COR-L47 (cell line): ENCODE measurements around the gene RPL18A.

Experiments
- DNase-seq: peaks from one replicate; lab custom pipeline; 2025; lab: John Stamatoyannopoulos, UW

Gene RPL18A

DNA sequence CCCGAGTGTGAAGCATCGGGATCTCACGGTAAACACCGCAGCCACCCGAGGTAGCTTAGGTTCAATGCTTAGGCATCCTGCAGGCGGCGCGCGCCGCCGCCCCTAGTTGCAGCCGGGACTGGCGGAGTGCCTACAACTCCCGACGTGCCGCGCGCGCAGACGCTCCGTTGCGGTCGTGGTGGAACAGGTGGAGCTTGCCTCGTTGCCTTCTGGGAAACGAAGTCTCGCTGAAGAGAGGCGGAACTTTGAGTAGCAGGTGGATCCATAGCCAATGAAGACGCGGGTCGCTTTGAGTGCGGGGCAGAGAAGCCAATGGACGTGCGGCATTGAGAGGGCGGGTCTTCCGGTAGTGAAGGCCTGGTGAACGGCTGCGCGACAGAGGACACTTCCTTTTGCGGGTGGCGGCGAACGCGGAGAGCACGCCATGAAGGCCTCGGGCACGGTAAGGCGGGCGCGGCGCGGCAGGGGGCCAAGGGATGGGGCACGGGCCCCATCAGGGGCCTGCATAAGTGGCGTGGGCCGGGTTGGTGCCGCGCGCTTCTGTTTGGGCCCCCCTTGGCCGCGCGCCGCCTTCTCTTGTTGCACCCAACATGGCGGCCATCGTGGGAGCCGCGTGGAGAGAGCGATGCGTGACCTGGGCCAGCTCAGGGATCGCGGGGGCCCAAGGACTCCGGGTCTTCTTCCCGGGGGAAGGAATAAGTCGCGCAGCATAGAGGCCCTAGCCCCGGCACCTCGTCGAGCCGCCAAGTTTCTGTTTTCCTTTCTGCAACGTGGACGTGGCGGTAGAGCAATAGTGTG, at the start of gene RPL18A:
Gene RPL18A (plus strand): TSS at position 378 of the 798 bp plus-strand sequence. CDS start 47 bp downstream, at position 425.
- DNase-seq, result peak; percentile 99

GRCh38 chr19:17811103-17811502, 48.6 kb upstream of the RPL18A start:
- DNase-seq, result no peak

DNA sequence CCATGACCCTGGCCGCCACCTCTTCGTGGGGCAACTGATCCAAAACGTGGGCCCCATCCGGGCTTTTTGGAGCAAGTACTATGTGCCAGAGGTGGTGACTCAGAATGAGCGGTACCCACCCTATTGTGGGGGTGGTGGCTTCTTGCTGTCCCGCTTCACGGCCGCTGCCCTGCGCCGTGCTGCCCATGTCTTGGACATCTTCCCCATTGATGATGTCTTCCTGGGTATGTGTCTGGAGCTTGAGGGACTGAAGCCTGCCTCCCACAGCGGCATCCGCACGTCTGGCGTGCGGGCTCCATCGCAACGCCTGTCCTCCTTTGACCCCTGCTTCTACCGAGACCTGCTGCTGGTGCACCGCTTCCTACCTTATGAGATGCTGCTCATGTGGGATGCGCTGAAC, 48.0 kb upstream of the RPL18A start:
- no peak for DNase-seq

- DNase-seq, result no peak
These were observed 47.6 kb upstream of the RPL18A start for GRCh38 chr19:17812099-17812498.

GRCh38 chr19:17817668-17818363, 41.9 kb upstream of the RPL18A start:
- DNase-seq, result no peak

DNA sequence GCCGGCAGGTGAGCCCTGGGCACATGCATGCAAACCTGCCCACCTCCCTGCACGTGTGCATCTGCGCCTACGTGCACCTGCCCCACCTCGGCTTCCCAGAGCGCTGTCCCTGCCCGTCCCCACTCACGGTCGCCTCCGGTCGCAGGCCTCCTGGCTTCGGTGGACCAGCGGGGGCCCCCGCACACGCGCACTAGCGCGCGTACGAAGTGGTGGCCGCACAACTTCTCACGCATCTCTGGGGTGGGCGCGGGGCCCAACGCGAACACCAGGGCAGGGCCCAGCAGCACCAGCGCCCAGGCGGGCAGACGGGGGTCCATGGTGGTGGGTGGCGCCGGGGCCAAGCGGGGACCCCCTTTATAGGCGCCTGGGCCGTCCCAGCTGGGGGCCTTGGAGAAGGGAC, 38.5 kb upstream of the RPL18A start, which contains the start of gene INSL3:
Gene INSL3 (minus strand): TSS at position 330 of the 400 bp plus-strand sequence. CDS start 13 bp downstream, at position 317.
- DNase-seq, result no peak

GRCh38 chr19:17824339-17824738, 35.4 kb upstream of the RPL18A start:
- no peak for DNase-seq

DNA sequence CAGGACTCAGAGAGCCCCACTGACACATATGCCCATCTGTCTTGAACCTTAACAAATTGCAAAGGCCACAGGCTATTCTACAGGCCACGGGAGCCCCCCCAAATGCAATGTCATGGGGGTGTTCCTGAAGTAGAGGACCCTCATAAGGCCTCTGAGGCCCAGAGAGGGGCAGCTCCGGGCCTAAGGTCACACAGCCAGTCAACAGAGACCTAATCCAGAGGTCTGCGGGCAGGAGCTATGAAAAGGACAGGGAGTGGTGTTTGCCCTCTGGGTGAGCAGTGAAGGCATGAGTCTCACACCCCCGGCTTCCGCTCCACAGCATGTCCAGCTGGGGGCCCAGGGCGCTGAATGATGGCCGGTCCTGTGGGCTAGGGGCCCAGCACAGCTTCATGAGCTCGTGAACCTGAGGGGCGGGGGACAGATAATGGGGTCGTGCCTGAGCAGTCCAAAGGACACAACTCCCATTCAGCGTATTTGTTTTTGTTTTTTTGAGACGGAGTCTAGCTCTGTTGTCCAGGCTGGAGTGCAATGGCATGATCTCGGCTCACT, 33.1 kb upstream of the RPL18A start:
- DNase-seq, result no peak

DNA sequence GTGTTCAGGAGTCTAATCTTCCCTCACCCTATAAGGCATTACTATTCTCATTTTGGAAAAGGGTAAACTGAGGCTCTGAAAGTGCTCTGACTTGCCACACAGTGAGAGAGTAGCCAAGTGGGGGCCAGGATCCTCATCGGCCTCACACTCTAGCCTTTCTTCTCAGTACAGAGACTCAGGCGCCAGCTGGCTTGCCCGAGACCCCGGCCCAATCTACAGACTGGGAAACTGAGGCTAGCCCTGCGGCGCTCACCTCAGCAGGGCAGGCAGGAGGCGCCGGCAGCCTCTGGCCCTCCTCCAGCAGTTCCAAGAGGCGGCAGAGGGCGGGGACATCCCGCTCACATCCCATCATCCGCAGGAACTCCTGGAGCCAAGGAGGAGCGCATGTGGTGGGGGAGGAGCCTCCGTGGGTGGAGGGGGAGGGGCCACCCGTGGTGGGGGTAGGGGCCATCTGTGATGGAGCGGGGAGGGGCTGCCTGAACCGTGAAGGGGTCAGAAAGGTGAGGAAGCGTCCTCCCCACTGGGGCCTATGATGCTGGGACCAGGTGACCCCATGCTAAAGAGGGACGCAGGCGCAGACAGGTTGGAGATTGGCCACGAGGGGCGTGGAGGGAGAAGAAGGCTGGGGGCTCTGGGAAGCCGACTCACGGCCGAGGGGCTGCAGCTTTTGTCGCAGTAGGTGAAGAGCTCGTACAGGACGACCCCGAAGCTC, 29.7 kb upstream of the RPL18A start:
- DNase-seq, result no peak

DNA sequence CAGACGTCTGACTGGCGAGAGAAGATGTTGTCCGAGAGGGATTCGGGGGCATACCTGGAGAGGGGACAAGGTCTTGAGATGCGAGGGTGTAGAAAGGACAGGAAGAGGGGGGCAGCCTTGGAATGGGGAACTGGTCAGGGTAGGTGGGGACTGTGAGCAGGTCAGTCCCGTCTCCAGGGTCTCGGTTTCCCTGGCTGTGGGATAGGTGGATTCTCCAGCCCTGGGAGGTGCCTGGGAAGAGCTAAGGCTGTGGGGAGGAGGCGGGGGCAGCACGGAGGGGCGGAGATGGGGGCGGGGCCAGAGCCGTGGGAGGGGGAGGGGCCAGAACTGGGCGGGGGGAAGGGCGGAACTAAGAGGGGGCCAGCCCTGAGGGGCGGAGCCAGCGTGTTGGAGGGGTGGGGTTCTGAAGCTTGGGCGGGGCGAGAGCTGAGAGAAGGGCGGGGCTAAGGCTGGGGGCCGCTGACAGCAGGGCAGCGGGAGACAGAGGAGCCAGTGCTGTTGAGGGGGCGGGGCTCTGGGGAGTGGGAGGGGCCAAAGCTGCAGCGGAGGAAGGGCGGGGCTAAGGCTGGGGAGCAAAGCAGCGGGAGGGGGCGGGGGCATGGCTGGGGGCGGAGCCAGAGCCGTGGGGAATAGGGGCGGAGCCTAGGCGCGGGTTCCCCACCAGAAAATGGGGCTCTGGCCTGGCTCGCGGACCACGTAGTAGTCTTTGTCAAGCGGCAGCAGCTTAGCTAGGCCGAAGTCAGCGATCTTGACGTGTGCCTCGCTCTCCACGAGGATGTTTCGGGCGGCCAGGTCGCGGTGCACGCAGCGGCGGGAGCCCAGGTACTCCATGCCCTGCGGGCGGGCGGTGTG, 28.9 kb upstream of the RPL18A start:
- no peak for DNase-seq

GRCh38 chr19:17831419-17831888, 28.3 kb upstream of the RPL18A start:
- no peak for DNase-seq

DNA sequence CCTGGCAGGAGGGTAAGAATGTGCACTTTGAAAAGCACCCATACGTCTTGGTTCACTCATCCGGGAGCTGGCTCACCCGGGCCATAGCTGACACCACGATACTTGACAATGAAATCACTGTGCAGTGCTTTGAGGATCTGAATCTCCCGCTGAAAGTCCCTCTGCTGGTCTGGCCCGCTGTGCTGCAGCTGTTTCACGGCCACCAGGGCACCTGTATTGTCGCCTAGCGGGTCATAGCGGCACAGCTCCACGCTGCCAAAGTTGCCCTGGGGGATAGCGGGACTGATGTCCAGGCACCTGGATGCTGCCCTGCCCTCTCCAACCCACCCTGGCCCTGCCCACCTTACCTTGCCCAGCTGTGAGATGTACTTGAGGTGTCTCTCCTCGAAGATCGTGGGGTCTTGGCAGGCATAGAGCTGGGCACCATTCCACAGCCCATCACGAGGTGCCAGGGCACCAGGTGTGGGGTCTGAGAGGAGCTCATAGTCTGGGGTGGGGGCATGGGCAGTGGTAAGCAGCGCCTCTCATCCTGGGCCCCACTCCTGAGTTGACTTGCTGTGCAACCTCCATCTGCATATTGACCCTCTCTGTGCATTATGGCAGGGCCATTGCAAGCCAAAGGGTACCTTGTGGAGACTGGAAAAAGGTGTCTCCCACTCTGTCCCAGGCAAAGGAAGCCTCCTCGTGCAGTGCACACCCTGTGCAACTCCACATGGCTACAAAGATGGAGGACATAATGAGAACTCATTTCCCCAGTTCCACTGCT, 27.1 kb upstream of the RPL18A start:
- no peak for DNase-seq

GRCh38 chr19:17834350-17835181, 25.1 kb upstream of the RPL18A start:
- no peak for DNase-seq

DNA sequence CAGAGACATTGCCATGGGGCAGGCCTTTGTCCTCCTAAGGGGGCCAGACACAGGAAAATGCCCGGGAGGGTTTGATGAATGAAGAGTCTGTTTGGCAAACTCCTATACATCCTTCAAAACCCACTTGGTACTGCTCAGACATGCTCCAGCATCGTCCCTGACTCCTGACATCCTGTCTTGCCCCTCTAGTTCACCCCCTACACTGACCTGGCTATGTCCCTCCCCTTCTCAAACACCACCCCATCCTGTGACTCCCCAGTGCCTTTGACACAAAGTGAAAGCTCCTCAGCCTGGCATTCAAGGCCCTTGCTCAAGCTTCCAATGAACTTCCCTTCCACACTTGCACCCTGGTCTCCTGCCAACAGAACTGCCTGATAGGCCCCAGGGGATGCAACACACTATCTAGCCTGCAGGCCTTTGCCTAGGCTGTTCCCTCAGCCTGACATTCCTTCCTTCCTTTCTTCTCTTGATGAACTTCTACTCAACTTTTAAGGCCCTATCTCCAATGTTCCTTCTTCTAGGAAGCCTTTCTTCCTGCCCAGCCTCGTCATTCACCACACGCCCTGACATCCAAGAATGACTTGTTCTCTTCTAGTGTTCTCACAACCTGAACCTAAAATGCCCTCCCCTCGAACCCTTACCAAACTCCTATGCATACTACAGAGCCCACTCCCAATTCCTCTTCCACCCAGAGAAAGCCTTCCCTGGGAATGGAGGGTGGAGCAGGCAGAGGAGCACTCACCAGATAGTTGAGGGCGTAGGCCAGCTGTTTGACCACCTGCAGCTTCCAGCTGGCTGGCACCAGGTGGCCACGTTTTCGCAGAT, 24.3 kb upstream of the RPL18A start:
- no peak for DNase-seq

GRCh38 chr19:17836530-17836929, 23.2 kb upstream of the RPL18A start:
- no peak for DNase-seq

- no peak for DNase-seq
These were observed 21.7 kb upstream of the RPL18A start for GRCh38 chr19:17837972-17838371.

- DNase-seq, result no peak
These were observed 19.7 kb upstream of the RPL18A start for GRCh38 chr19:17840019-17840418.

DNA sequence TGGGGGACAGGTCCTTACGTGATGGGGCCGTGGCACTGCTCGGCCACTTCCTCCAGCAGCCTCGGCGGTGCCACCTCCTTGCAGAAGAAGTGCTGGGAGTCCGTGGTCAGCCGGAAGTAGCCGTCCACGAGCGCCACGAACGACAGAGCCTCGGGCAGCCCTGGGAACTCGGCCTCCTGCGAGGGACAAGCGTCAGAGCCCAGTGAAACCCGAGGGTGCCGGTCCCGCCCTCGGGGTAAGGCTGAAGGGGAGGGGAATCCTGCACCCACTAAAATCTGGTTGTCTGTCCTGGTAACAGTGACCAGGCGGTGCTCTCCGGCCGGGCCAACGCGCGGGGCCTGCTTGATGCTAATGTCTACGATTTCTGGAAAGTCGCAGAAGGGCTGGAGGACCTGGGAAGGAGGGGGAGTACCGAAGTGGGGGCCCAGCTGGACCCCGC, 18.3 kb upstream of the RPL18A start:
- DNase-seq, result no peak
